ENCODE measurements around the gene CDH8. TPM values are rescaled to one million over a fixed set of nuclear protein-coding genes. Genes with fewer than 3 reads are reported as not detected.

CDH8 gene
- total and polyA plus RNA-seq, 2 donors (not counting 1 experiment from before 2014, with no cell fraction given) = not detected

GRCh38 chr16:61659936-61660335 is 376.3 kb downstream of the CDH8 start:
- H3K27ac ChIP-seq (ENCODE audit: low read length in 2 of 2) = no peak overlapping the region
- no peak overlapping the region for H3K4me2 ChIP-seq (replicated peaks; ENCODE audit: low read depth, low read length, poor library complexity, severe bottlenecking)
- H4K20me1 ChIP-seq (ENCODE audit: control insufficient read depth, insufficient read depth, low read length, poor library complexity, severe bottlenecking) = no peaks in the 10 kb centered on the region
- intact Hi-C loops (cut with micrococcal nuclease) = no loop called here
- TF ChIP-seq EZH2 (IDR thresholded peaks at IDR 0.05; ENCODE audit: borderline replicate concordance, insufficient read depth, low read depth, low read length, poor library complexity, severe bottlenecking) = no peak
- H3K9me3 ChIP-seq (ENCODE audit: control extremely low read depth in 1 of 3, control insufficient read depth in 2 of 3, insufficient read depth in 1 of 3, low read length in 2 of 3) = peaks cover 0 to 4% (median 1%) of the 10 kb centered on the region in 3 donors
- no peaks in the 10 kb centered on the region for H3K4me1 ChIP-seq (ENCODE audit: control insufficient read depth in 2 of 2, insufficient read depth in 2 of 2, low read length in 2 of 2)
- Mint-ChIP-seq H3K4me1 (no peaks in the 10 kb centered on the region), H3K27ac (no peak overlapping the region), H3K4me3 (no peak overlapping the region), H3K9me3 (ENCODE audit: insufficient read depth) (no peaks in the 10 kb centered on the region), H3K27me3 (no peaks in the 10 kb centered on the region)
- no peaks in the 10 kb centered on the region for H3K27me3 ChIP-seq (replicated peaks in 1 of 4; ENCODE audit: control extremely low read depth in 1 of 4, control insufficient read depth in 3 of 4, insufficient read depth in 4 of 4, low read length in 3 of 4)
- no peak overlapping the region for H3K4me3 ChIP-seq (ENCODE audit: control extremely low read depth in 1 of 5, extremely low read depth in 1 of 5, insufficient read depth in 1 of 5, low read depth in 2 of 5, low read length in 4 of 5)
- ATAC-seq (ENCODE audit: low read depth) (no peak), DNase-seq (no peak)
- no peaks in the 10 kb centered on the region for H3K36me3 ChIP-seq (replicated peaks in 1 of 2; ENCODE audit: control extremely low read depth in 1 of 2, control insufficient read depth in 1 of 2, extremely low read depth in 1 of 2, insufficient read depth in 2 of 2, low read length in 1 of 2)
- no peak overlapping the region for H3K9ac ChIP-seq (ENCODE audit: low read length)
- ChIA-PET POLR2A (no interaction called here), CTCF (no interaction called here)
- no peak overlapping the region for H2AFZ ChIP-seq (ENCODE audit: insufficient read depth, low read depth, low read length, poor library complexity, severe bottlenecking)
- no peaks in the 10 kb centered on the region for H3K79me2 ChIP-seq (ENCODE audit: control insufficient read depth, insufficient read depth, low read length)

- no CpG with 5 or more reads among the region's 4 CpGs for WGBS (ENCODE audit: insufficient coverage)
These were observed 381.3 kb downstream of the CDH8 start for GRCh38 chr16:61654962-61655361.

More at GRCh38 chr16:61654962-61655361, 381.3 kb downstream of the CDH8 start:
- Mint-ChIP-seq H3K9me3 (ENCODE audit: insufficient read depth) (peaks cover 2% of the 10 kb centered on the region), H3K4me3 (no peak overlapping the region), H3K27me3 (no peaks in the 10 kb centered on the region), H3K4me1 (no peaks in the 10 kb centered on the region), H3K27ac (no peak overlapping the region)
- TF ChIP-seq CTCF (IDR thresholded peaks at IDR 0.05) (no peak), EZH2 (IDR thresholded peaks at IDR 0.05; ENCODE audit: borderline replicate concordance, insufficient read depth, low read depth, low read length, poor library complexity, severe bottlenecking) (no peak)
- H3K9me3 ChIP-seq (ENCODE audit: control extremely low read depth in 1 of 3, control insufficient read depth in 2 of 3, insufficient read depth in 1 of 3, low read length in 2 of 3) = peaks cover 0 to 4% (median 1%) of the 10 kb centered on the region in 3 donors
- H2AFZ ChIP-seq (ENCODE audit: insufficient read depth, low read depth, low read length, poor library complexity, severe bottlenecking) = no peak overlapping the region
- intact Hi-C loops (cut with micrococcal nuclease) = no loop called here
- ChIA-PET POLR2A (no interaction called here), CTCF (no interaction called here)
- no peak for ATAC-seq (ENCODE audit: low read depth)
- no peak for DNase-seq
- no peak overlapping the region for H3K9ac ChIP-seq (ENCODE audit: low read length)
- no peaks in the 10 kb centered on the region for H3K36me3 ChIP-seq (replicated peaks in 1 of 2; ENCODE audit: control extremely low read depth in 1 of 2, control insufficient read depth in 1 of 2, extremely low read depth in 1 of 2, insufficient read depth in 2 of 2, low read length in 1 of 2)
- H3K27ac ChIP-seq (ENCODE audit: low read length in 2 of 2) = no peak overlapping the region
- no peaks in the 10 kb centered on the region for H3K4me1 ChIP-seq (ENCODE audit: control insufficient read depth in 2 of 2, insufficient read depth in 2 of 2, low read length in 2 of 2)
- no peaks in the 10 kb centered on the region for H4K20me1 ChIP-seq (ENCODE audit: control insufficient read depth, insufficient read depth, low read length, poor library complexity, severe bottlenecking)
- H3K27me3 ChIP-seq (replicated peaks in 1 of 4; ENCODE audit: control extremely low read depth in 1 of 4, control insufficient read depth in 3 of 4, insufficient read depth in 4 of 4, low read length in 3 of 4) = no peaks in the 10 kb centered on the region
- no peak overlapping the region for H3K4me3 ChIP-seq (ENCODE audit: control extremely low read depth in 1 of 5, extremely low read depth in 1 of 5, insufficient read depth in 1 of 5, low read depth in 2 of 5, low read length in 4 of 5)
- H3K79me2 ChIP-seq (ENCODE audit: control insufficient read depth, insufficient read depth, low read length) = no peaks in the 10 kb centered on the region
- H3K4me2 ChIP-seq (replicated peaks; ENCODE audit: low read depth, low read length, poor library complexity, severe bottlenecking) = no peak overlapping the region
